Esophagus muscularis mucosa (tissue), 3 donors: ENCODE results near the gene BCL11B.

Experiments
- POLR2AphosphoS5 ChIP-seq, 2 donors: sonication (generic); formaldehyde crosslinking; IDR thresholded peaks; one replicate each; pipeline ENCODE4 v1.6.1; 2017; ENCODE audit warnings: antibody characterized with exemption in 2 of 2
- TF ChIP-seq, protein P1 (sequence below), 3 experiments: fragments of 200-600 bp in 2 of 3; fragments of 450-650 bp in 1 of 3; sonication (generic) in 2 of 3; IDR thresholded peaks; one replicate each; pipeline ENCODE4 v1.5.1; 2017 to 2019; ENCODE audit warnings: antibody characterized with exemption in 3 of 3, mild to moderate bottlenecking in 2 of 3, moderate library complexity in 1 of 3

GRCh38 chr14:99194136-99194535 is 77.9 kb downstream of the BCL11B start:
- no peak for TF ChIP-seq POLR2AphosphoS5 (IDR thresholded peaks at IDR 0.05)
- TF ChIP-seq, protein P1, sequence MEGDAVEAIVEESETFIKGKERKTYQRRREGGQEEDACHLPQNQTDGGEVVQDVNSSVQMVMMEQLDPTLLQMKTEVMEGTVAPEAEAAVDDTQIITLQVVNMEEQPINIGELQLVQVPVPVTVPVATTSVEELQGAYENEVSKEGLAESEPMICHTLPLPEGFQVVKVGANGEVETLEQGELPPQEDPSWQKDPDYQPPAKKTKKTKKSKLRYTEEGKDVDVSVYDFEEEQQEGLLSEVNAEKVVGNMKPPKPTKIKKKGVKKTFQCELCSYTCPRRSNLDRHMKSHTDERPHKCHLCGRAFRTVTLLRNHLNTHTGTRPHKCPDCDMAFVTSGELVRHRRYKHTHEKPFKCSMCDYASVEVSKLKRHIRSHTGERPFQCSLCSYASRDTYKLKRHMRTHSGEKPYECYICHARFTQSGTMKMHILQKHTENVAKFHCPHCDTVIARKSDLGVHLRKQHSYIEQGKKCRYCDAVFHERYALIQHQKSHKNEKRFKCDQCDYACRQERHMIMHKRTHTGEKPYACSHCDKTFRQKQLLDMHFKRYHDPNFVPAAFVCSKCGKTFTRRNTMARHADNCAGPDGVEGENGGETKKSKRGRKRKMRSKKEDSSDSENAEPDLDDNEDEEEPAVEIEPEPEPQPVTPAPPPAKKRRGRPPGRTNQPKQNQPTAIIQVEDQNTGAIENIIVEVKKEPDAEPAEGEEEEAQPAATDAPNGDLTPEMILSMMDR (IDR thresholded peaks at IDR 0.05): no peak
